ENCODE data around the gene SPACDR.
"Not testable (repeated sequence)": the region's sequence is repeated elsewhere in the genome, so short reads cannot be mapped to it uniquely, and the experiment has no call there.

Gene SPACDR

GRCh38 chr7:100465299-100465698 lies 1.2 kb upstream of the SPACDR start:
- Histone ChIP-seq H3K9me3 (no peaks in the 10 kb centered on the region), H3K27me3 (no peaks in the 10 kb centered on the region), H3K4me1 (peaks cover 3% of the 10 kb centered on the region), H3K4me3 (ENCODE audit: low read depth, low read length) (no peak overlapping the region), H3K36me3 (no peaks in the 10 kb centered on the region; the same call in 1 of the 2 replicates)
- DNase-seq: no peak
- no peak for TF ChIP-seq CTCF (IDR thresholded peaks at IDR 0.05; ENCODE audit: low read depth, low read length)

- H3K9me3 ChIP-seq: no peaks in the 10 kb centered on the region
- H3K4me1 ChIP-seq: peaks cover 3% of the 10 kb centered on the region
- TF ChIP-seq CTCF (IDR thresholded peaks at IDR 0.05; ENCODE audit: low read depth, low read length): no peak
- DNase-seq: no peak
- H3K36me3 ChIP-seq: no peaks in the 10 kb centered on the region
- H3K4me3 ChIP-seq (ENCODE audit: low read depth, low read length): no peak overlapping the region
- no peaks in the 10 kb centered on the region for H3K27me3 ChIP-seq
Observed at GRCh38 chr7:100464791-100465190, 731 bp upstream of the SPACDR start.

GRCh38 chr7:100457033-100457432 lies 7.0 kb downstream of the SPACDR start:
- no peak for TF ChIP-seq CTCF (IDR thresholded peaks at IDR 0.05; ENCODE audit: low read depth, low read length)
- no peak overlapping the region for H3K4me3 ChIP-seq (ENCODE audit: low read depth, low read length)
- no peaks in the 10 kb centered on the region for H3K36me3 ChIP-seq
- H3K4me1 ChIP-seq: no peaks in the 10 kb centered on the region
- no peaks in the 10 kb centered on the region for H3K27me3 ChIP-seq
- no peaks in the 10 kb centered on the region for H3K9me3 ChIP-seq
- DNase-seq: no peak

- H3K4me1 ChIP-seq: no peaks in the 10 kb centered on the region
- no peaks in the 10 kb centered on the region for H3K36me3 ChIP-seq
- DNase-seq: no peak
- H3K4me3 ChIP-seq (ENCODE audit: low read depth, low read length): no peak overlapping the region
- 0 out of 2 replicates have a peak, but pooled peaks have one; percentile 16 for TF ChIP-seq CTCF (IDR thresholded peaks at IDR 0.05; ENCODE audit: low read depth, low read length)
- no peaks in the 10 kb centered on the region for H3K9me3 ChIP-seq
- no peaks in the 10 kb centered on the region for H3K27me3 ChIP-seq
Observed at GRCh38 chr7:100456562-100456961, 7.5 kb downstream of the SPACDR start.

GRCh38 chr7:100455206-100455605 lies 8.9 kb downstream of the SPACDR start:
- Histone ChIP-seq H3K36me3 (no peaks in the 10 kb centered on the region), H3K27me3 (no peaks in the 10 kb centered on the region)
- no peak for TF ChIP-seq CTCF (IDR thresholded peaks at IDR 0.05; ENCODE audit: low read depth, low read length)

GRCh38 chr7:100453854-100454253 lies 10.2 kb downstream of the SPACDR start:
- H3K27me3 ChIP-seq; H3K36me3 ChIP-seq; H3K9me3 ChIP-seq; H3K4me3 ChIP-seq (ENCODE audit: low read depth, low read length); H3K4me1 ChIP-seq; DNase-seq: not testable (repeated sequence)

More at GRCh38 chr7:100455206-100455605, 8.9 kb downstream of the SPACDR start:
- H3K9me3 ChIP-seq: no peaks in the 10 kb centered on the region
- no peaks in the 10 kb centered on the region for H3K4me1 ChIP-seq
- H3K4me3 ChIP-seq (ENCODE audit: low read depth, low read length): no peak overlapping the region
- DNase-seq: no peak

- no peaks in the 10 kb centered on the region for H3K27me3 ChIP-seq
- no peaks in the 10 kb centered on the region for H3K36me3 ChIP-seq
- H3K4me3 ChIP-seq (ENCODE audit: low read depth, low read length): no peak overlapping the region
- H3K4me1 ChIP-seq: no peaks in the 10 kb centered on the region
- TF ChIP-seq CTCF (IDR thresholded peaks at IDR 0.05; ENCODE audit: low read depth, low read length): no peak
- DNase-seq: no peak
- H3K9me3 ChIP-seq: no peaks in the 10 kb centered on the region
Observed at GRCh38 chr7:100452513-100452912, 11.5 kb downstream of the SPACDR start.

Data from BE2C (cell line).